ENCODE data around the gene TNP2. TPM values are rescaled to one million over a fixed set of nuclear protein-coding genes. Genes with fewer than 3 reads are reported as not detected.

Gene TNP2
- total RNA-seq, 1 experiment from 2014 or later = not detected

GRCh38 chr16:11234884-11235702 is 34.0 kb downstream of the TNP2 start:
- no peaks in the 10 kb centered on the region for H3K9me3 ChIP-seq (ENCODE audit: control insufficient read depth in 1 of 2, insufficient read depth in 1 of 2, low read depth in 1 of 2, low read length in 2 of 2)
- no peak for TF ChIP-seq SIN3A (IDR thresholded peaks at IDR 0.05; ENCODE audit: low read depth)
- TF ChIP-seq POLR2A (IDR thresholded peaks at IDR 0.05; ENCODE audit: borderline replicate concordance, extremely low read depth, insufficient read depth, insufficient read length) = no peak
- no peak overlapping the region for H3K4me2 ChIP-seq (ENCODE audit: low read length)
- intact Hi-C loops (cut with micrococcal nuclease) = no loop called here
- no peaks in the 10 kb centered on the region for H3K9me2 ChIP-seq (ENCODE audit: insufficient read depth)
- no peak overlapping the region for H2AFZ ChIP-seq (ENCODE audit: low read depth, low read length, poor library complexity, severe bottlenecking)
- ChIA-PET POLR2A (no interaction called here), CTCF (no interaction called here), RAD21 (ENCODE audit: low non-redundant PET in 1 of 2, low total read pairs in 2 of 2, uncharacterized antibody in 2 of 2, unreplicated experiment in 2 of 2) (interaction anchor here in 1 of 2 experiments (0.7 kb wide), 1 partner anchor 49 kb away, joined by 3 read pairs; no protein-coding TSS in a partner anchor)
- no peak overlapping the region for H3K4me3 ChIP-seq (replicated peaks in 1 of 2; ENCODE audit: low read depth in 1 of 2, low read length in 2 of 2)
- DNase-seq (ENCODE audit: low read depth, low spot score) (no peak), ATAC-seq (no peak)
- H3K36me3 ChIP-seq (ENCODE audit: control insufficient read depth in 1 of 2, insufficient read depth in 2 of 2, low read length in 2 of 2) = no peaks in the 10 kb centered on the region
- no peaks in the 10 kb centered on the region for H3K79me2 ChIP-seq (ENCODE audit: insufficient read depth, low read length)
- H3K27me3 ChIP-seq (ENCODE audit: insufficient read depth, low read length) = no peaks in the 10 kb centered on the region
- H3K4me1 ChIP-seq (ENCODE audit: control insufficient read depth in 1 of 2, insufficient read depth in 2 of 2, low read length in 2 of 2) = peaks cover under 1 to 16% of the 10 kb centered on the region in 2 experiments; a peak in 2 of 4 replicates
- no peak overlapping the region for H3K27ac ChIP-seq (ENCODE audit: low read depth, low read length)
- BruUV-seq (replicated peaks) = no TSS peak
- H4K20me1 ChIP-seq (ENCODE audit: insufficient read depth) = no peaks in the 10 kb centered on the region
- H3K9ac ChIP-seq (ENCODE audit: low read length) = no peak overlapping the region

GRCh38 chr16:11233727-11234376 is 35.3 kb downstream of the TNP2 start:
- Histone ChIP-seq H3K9me2 (ENCODE audit: insufficient read depth) (no peaks in the 10 kb centered on the region), H2AFZ (ENCODE audit: low read depth, low read length, poor library complexity, severe bottlenecking) (no peak overlapping the region), H3K27ac (ENCODE audit: low read depth, low read length) (no peak overlapping the region), H3K4me3 (replicated peaks in 1 of 2; ENCODE audit: low read depth in 1 of 2, low read length in 2 of 2) (no peak overlapping the region), H3K9ac (ENCODE audit: low read length) (no peak overlapping the region), H3K27me3 (ENCODE audit: insufficient read depth, low read length) (no peaks in the 10 kb centered on the region), H3K4me2 (ENCODE audit: low read length) (no peak overlapping the region), H3K79me2 (ENCODE audit: insufficient read depth, low read length) (no peaks in the 10 kb centered on the region), H3K36me3 (ENCODE audit: control insufficient read depth in 1 of 2, insufficient read depth in 2 of 2, low read length in 2 of 2) (no peaks in the 10 kb centered on the region), H3K9me3 (ENCODE audit: control insufficient read depth in 1 of 2, insufficient read depth in 1 of 2, low read depth in 1 of 2, low read length in 2 of 2) (no peaks in the 10 kb centered on the region), H4K20me1 (ENCODE audit: insufficient read depth) (no peaks in the 10 kb centered on the region), H3K4me1 (ENCODE audit: control insufficient read depth in 1 of 2, insufficient read depth in 2 of 2, low read length in 2 of 2) (peaks cover 4 to 10% of the 10 kb centered on the region in 2 experiments; a peak in 2 of 4 replicates)
- DNase-seq (ENCODE audit: low read depth, low spot score) = no peak
- POLR2A ChIA-PET = no interaction called here
- RAD21 ChIA-PET (ENCODE audit: low non-redundant PET in 1 of 2, low total read pairs in 2 of 2, uncharacterized antibody in 2 of 2, unreplicated experiment in 2 of 2) = no interaction called here
- ATAC-seq = no peak
- no TSS peak for BruUV-seq (replicated peaks)
- no peak for TF ChIP-seq SRF (IDR thresholded peaks at IDR 0.05; ENCODE audit: low read depth)
- no peak for TF ChIP-seq POLR2A (IDR thresholded peaks at IDR 0.05; ENCODE audit: borderline replicate concordance, extremely low read depth, insufficient read depth, insufficient read length)
- no peak for TF ChIP-seq SIN3A (IDR thresholded peaks at IDR 0.05; ENCODE audit: low read depth)
- no peak for TF ChIP-seq EZH2phosphoT487 (IDR thresholded peaks at IDR 0.05; ENCODE audit: borderline replicate concordance)
- no peak for TF ChIP-seq REST (IDR thresholded peaks at IDR 0.05; ENCODE audit: low read depth)
- no peak for TF ChIP-seq ZNF274 (IDR thresholded peaks at IDR 0.05; ENCODE audit: low read depth, low read length)
- TF ChIP-seq ZFX (IDR thresholded peaks at IDR 0.05) = no peak
- no peak for TF ChIP-seq CEBPB (IDR thresholded peaks at IDR 0.05; ENCODE audit: low read depth)
- no peak for TF ChIP-seq SP1 (IDR thresholded peaks at IDR 0.05; ENCODE audit: low read depth)
- no peak for TF ChIP-seq TCF7L2 (IDR thresholded peaks at IDR 0.05; ENCODE audit: borderline replicate concordance, extremely low read depth, insufficient read depth, insufficient read length)
- no peak for TF ChIP-seq JUND (IDR thresholded peaks at IDR 0.05)
- no peak for TF ChIP-seq POLR2AphosphoS5 (IDR thresholded peaks at IDR 0.05; ENCODE audit: low read depth, low read length)
- TF ChIP-seq CTCF (IDR thresholded peaks at IDR 0.05 in 2 of 3, conservative IDR thresholded peaks at IDR 0.05 in 1 of 3; ENCODE audit: borderline replicate concordance in 1 of 3, insufficient read depth in 1 of 3, low read depth in 2 of 3, low read length in 2 of 3) = no peak
- no peak for TF ChIP-seq EZH2 (IDR thresholded peaks at IDR 0.05)
- intact Hi-C loops (cut with micrococcal nuclease) = no loop called here
- CTCF ChIA-PET = no interaction called here
